Measurements from ENCODE around the gene TMEM53.

Gene TMEM53

DNA sequence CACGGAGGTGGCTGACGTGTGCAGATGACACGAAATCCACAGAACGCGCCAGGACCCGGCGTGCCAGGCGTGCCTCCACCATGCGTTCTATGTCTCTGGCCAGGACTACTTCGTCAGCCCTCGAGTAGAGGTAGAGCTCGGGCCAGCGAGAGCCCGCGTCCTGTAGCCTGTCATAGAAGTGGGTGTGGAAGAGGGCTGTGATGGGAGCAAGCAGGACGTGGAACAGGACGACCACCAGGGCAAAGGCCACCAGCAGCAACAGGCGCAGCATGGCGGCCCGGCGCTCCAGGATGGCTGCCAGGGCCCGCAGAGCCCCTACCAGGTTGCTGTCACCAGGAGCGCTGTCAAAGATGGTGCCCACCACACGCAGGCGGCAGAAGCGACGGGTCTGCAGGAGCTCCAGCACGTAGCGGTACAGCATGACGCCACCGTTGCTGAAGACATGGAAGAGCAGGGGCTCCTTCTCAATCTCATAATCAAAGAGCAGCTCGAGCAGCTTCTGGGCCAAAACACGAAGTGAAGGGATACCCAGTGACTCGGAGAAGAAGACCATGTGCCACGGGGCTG is 19.6 kb downstream of the TMEM53 start:
- Histone ChIP-seq H3K4me3 (no peak overlapping the region), H3K36me3 (peaks cover 18 to 52% (median 25%) of the 10 kb centered on the region in 3 donors), H3K27me3 (no peaks in the 10 kb centered on the region), H3K27ac (no peak overlapping the region), H3K9me3 (no peaks in the 10 kb centered on the region), H3K4me1 (no peaks in the 10 kb centered on the region)
- no peak for DNase-seq
- TF ChIP-seq, protein P1, sequence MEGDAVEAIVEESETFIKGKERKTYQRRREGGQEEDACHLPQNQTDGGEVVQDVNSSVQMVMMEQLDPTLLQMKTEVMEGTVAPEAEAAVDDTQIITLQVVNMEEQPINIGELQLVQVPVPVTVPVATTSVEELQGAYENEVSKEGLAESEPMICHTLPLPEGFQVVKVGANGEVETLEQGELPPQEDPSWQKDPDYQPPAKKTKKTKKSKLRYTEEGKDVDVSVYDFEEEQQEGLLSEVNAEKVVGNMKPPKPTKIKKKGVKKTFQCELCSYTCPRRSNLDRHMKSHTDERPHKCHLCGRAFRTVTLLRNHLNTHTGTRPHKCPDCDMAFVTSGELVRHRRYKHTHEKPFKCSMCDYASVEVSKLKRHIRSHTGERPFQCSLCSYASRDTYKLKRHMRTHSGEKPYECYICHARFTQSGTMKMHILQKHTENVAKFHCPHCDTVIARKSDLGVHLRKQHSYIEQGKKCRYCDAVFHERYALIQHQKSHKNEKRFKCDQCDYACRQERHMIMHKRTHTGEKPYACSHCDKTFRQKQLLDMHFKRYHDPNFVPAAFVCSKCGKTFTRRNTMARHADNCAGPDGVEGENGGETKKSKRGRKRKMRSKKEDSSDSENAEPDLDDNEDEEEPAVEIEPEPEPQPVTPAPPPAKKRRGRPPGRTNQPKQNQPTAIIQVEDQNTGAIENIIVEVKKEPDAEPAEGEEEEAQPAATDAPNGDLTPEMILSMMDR (IDR thresholded peaks at IDR 0.05), result no peak
- intact Hi-C loops (cut with DNase I; ENCODE audit: low total_unique reads), result loop anchor here (5.0 kb wide), 2 partner anchors 47 to 437 kb away; no protein-coding TSS in a partner anchor

DNA sequence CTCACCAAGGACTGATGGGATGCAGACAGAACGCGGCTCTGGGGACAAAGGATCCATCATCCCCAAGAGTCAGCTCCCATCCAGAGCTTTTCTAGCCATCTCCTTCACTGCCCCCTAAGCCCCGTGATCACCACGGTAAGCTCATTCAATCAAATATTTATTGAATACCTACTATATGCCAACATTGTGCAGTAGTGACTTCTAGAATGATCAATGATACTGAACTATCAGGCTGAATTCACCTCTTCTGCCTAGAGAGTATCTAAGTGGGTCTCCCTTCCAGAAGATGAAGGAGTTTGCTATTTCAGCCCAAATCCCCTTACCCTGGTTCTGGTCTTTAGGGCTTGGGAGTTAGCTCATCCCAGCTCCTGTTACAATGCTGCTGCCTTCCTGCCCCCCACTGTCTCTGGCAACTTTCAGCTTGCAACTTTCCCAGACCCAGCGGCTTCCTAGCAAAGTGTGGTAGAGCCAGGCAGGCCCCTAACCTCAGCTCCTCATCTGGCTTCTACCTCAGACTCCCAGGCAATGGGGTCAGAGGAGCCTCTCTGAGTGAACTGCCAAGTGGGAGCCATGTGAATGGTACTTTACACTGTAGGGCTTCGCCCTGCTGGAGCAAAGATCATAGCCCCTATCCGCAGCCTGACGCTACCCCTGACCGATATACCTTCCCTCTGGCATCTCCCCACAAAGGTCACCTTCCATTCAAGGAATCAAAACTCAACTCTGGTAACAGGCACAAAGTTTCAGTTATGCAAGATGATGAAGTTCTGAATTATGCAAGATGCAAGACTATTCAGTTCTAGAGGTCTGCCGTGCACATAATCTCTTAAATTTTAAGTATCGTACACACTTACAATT is 20.9 kb downstream of the TMEM53 start:
- H3K4me1 ChIP-seq, result no peaks in the 10 kb centered on the region
- H3K27me3 ChIP-seq, result no peaks in the 10 kb centered on the region
- intact Hi-C loops (cut with DNase I; ENCODE audit: low total_unique reads), result loop anchor here (5.0 kb wide), 2 partner anchors 46 to 436 kb away; no protein-coding TSS in a partner anchor
- DNase-seq, result no peak
- TF ChIP-seq, protein P1 (IDR thresholded peaks at IDR 0.05), result no peak
- H3K36me3 ChIP-seq, result peaks cover 22 to 56% (median 33%) of the 10 kb centered on the region in 3 donors
- H3K9me3 ChIP-seq, result no peaks in the 10 kb centered on the region
- no peak overlapping the region for H3K27ac ChIP-seq
- no peak overlapping the region for H3K4me3 ChIP-seq

DNA sequence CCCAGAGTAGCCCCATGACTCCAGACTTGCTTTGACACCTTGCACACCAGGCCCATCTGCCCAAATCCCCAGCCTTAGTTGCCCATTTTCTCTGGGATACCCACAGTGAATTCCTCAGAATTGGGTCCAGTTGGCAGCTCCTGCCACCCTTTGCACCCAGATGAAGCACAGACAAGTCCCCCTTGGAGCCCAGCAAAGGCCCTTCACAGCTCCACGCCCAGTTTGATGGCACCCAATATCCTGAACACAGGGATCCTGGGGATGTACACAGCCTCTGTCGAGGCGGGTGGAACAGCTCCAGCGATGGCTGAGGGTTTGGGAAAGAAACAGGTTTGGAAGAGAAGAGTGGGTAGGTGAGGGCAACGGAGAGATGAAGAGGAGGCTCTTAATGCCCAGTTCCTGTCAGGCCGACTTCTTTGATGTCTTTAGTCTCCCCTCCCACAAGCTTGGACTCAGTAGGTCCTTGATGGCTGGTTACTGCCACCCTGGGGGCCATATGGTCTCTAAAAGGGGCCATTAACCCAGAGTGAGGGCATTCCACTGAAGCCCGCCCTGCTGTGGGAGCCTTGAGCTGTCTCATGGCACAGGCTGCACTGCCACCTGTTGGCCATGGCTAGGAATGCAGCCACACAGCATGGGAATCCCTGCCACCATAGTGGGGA is 21.7 kb downstream of the TMEM53 start:
- TF ChIP-seq, protein P1 (IDR thresholded peaks at IDR 0.05), result peak; percentile 87 to 93
- DNase-seq, result peak; percentile 80 to 83
- Histone ChIP-seq H3K4me3 (no peak overlapping the region), H3K27ac (no peak overlapping the region), H3K4me1 (no peaks in the 10 kb centered on the region), H3K27me3 (no peaks in the 10 kb centered on the region), H3K36me3 (peaks cover 22 to 64% (median 40%) of the 10 kb centered on the region in 3 donors), H3K9me3 (no peaks in the 10 kb centered on the region)
- intact Hi-C loops (cut with DNase I; ENCODE audit: low total_unique reads), result loop anchor here (5.0 kb wide), 2 partner anchors 45 to 435 kb away; no protein-coding TSS in a partner anchor

DNA sequence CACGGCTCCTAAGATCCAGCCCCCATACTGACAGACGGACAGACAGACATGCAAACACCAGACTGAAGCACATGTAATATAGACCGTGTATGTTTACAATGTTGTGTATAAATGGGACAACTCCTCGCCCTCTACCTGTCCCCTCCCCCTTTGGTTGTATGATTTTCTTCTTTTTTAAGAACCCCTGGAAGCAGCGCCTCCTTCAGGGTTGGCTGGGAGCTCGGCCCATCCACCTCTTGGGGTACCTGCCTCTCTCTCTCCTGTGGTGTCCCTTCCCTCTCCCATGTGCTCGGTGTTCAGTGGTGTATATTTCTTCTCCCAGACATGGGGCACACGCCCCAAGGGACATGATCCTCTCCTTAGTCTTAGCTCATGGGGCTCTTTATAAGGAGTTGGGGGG is 23.2 kb downstream of the TMEM53 start:
- Histone ChIP-seq H3K4me3 (no peak overlapping the region), H3K27ac (no peak overlapping the region), H3K36me3 (peaks cover 22 to 79% (median 55%) of the 10 kb centered on the region in 3 donors), H3K4me1 (no peaks in the 10 kb centered on the region), H3K27me3 (no peaks in the 10 kb centered on the region), H3K9me3 (no peaks in the 10 kb centered on the region)
- TF ChIP-seq, protein P1 (IDR thresholded peaks at IDR 0.05), result no peak
- DNase-seq, result no peak
- intact Hi-C loops (cut with DNase I; ENCODE audit: low total_unique reads), result loop anchor here (5.0 kb wide), 2 partner anchors 44 to 434 kb away; no protein-coding TSS in a partner anchor

DNA sequence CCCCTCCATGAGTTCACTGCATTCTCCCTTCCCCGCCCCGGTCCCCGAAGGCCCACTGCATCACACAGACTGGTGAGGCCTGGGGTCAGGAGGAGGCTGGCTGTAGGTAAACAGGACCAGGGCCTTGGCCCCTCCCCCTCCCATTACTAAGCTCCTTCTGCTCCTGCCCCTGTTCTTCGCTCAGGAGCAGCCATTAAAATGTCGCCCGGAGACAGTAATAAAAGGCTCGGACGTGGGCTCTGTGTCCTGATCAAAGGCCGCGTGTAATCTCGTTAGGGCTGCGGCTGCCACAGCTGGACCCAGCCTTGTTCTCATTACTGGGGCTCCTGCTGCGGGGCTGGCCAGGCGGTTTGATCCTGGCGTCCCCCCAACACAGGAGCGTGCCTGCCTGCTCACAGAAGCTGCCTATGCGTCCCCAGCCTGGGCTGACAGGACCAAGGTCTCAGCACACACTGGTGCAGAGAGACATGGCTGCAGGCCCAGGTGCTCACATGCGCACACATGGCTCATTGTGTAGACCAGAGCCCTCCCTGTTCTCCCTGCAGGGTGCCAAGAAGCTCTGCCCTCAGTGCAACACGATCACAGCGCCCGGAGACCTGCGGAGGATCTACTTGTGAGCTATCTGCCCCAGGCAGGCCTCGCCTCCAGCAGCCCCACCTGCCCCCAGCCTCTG is 24.0 kb downstream of the TMEM53 start:
- no peak for DNase-seq
- intact Hi-C loops (cut with DNase I; ENCODE audit: low total_unique reads), result loop anchor here (5.0 kb wide), 2 partner anchors 43 to 433 kb away; no protein-coding TSS in a partner anchor
- TF ChIP-seq, protein P1 (IDR thresholded peaks at IDR 0.05), result no peak
- Histone ChIP-seq H3K27me3 (no peaks in the 10 kb centered on the region), H3K27ac (no peak overlapping the region), H3K36me3 (peaks cover 29 to 83% (median 63%) of the 10 kb centered on the region in 3 donors), H3K9me3 (no peaks in the 10 kb centered on the region), H3K4me1 (peaks cover 0 to 2% (median 0%) of the 10 kb centered on the region in 4 donors), H3K4me3 (no peak overlapping the region)

All from tibial artery (tissue), 4 donors.